OCI-LY1 (cell line): ENCODE data around the gene DDIT4.
"Not testable (repeated sequence)": the region's sequence is repeated elsewhere in the genome, so short reads cannot be mapped to it uniquely, and the experiment has no call there.

ENCODE experiments used
- EZH2 ChIP-seq: fragments of 200-600 bp; sonication (generic), shearing (Covaris generic); IDR thresholded peaks from 2 replicates; pipeline ENCODE4 v1.8.0; 2017; ENCODE audit warnings: borderline replicate concordance, mixed run types, mild to moderate bottlenecking, antibody characterized with exemption, low read length, moderate library complexity, mixed read lengths
- TF ChIP-seq, protein P1 (sequence below): fragments of 200-600 bp; sonication (generic), shearing (Covaris generic); IDR thresholded peaks from 2 replicates; pipeline ENCODE4 v1.5.1; 2017; ENCODE audit warnings: mild to moderate bottlenecking, antibody characterized with exemption, low read length, moderate library complexity, mixed read lengths

GRCh38 chr10:72249176-72249862 is 24.4 kb upstream of the DDIT4 start:
- TF ChIP-seq, protein P1, sequence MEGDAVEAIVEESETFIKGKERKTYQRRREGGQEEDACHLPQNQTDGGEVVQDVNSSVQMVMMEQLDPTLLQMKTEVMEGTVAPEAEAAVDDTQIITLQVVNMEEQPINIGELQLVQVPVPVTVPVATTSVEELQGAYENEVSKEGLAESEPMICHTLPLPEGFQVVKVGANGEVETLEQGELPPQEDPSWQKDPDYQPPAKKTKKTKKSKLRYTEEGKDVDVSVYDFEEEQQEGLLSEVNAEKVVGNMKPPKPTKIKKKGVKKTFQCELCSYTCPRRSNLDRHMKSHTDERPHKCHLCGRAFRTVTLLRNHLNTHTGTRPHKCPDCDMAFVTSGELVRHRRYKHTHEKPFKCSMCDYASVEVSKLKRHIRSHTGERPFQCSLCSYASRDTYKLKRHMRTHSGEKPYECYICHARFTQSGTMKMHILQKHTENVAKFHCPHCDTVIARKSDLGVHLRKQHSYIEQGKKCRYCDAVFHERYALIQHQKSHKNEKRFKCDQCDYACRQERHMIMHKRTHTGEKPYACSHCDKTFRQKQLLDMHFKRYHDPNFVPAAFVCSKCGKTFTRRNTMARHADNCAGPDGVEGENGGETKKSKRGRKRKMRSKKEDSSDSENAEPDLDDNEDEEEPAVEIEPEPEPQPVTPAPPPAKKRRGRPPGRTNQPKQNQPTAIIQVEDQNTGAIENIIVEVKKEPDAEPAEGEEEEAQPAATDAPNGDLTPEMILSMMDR, result not testable (repeated sequence)
- TF ChIP-seq EZH2, result not testable (repeated sequence)
